Lung (tissue), 12 donors: ENCODE data around the gene CDC34. TPM values are rescaled to one million over a fixed set of nuclear protein-coding genes. Genes with fewer than 3 reads are reported as not detected.

Experiments
- ATAC-seq: fragments of 200-7000 bp; cut with Tn5 transposase; one replicate; pipeline ENCODE4 v1.9.1; 2020; ENCODE audit warnings: moderate number of reproducible peaks; ENCODE audit not compliant: insufficient read depth, low FRiP score
- DNase-seq, 3 donors: peaks; one replicate each; pipeline ENCODE4 v3.0.0-alpha.2; 2013 to 2017
- H3K27ac ChIP-seq, 2 donors: one replicate each; pipeline ENCODE4 v1.5.1; 2013; ENCODE audit warnings: mild to moderate bottlenecking in 2 of 2, moderate library complexity in 2 of 2, control low read depth in 1 of 2, inconsistent platforms in 1 of 2, low read depth in 1 of 2, low read length in 1 of 2
- H3K27me3 ChIP-seq, 3 donors: one replicate each; pipeline ENCODE4 v1.5.1; 2013; ENCODE audit warnings: low read length in 2 of 3; ENCODE audit not compliant: control insufficient read depth in 3 of 3, insufficient read depth in 3 of 3
- H3K36me3 ChIP-seq, 4 donors: one replicate each; pipeline ENCODE4 v1.5.1; 2013; ENCODE audit warnings: low read length in 4 of 4, mild to moderate bottlenecking in 1 of 4, moderate library complexity in 1 of 4; ENCODE audit not compliant: control insufficient read depth in 4 of 4, insufficient read depth in 4 of 4
- H3K4me1 ChIP-seq, 5 donors: one replicate each; pipeline ENCODE4 v1.5.1; 2013; ENCODE audit warnings: low read length in 5 of 5, mild to moderate bottlenecking in 2 of 5, moderate library complexity in 1 of 5; ENCODE audit not compliant: control insufficient read depth in 5 of 5, insufficient read depth in 5 of 5
- H3K4me3 ChIP-seq: one replicate; pipeline ENCODE4 v1.5.1; 2013; ENCODE audit warnings: mild to moderate bottlenecking, control low read depth, moderate library complexity
- H3K9ac ChIP-seq, 2 donors: one replicate each; pipeline ENCODE4 v1.5.1; 2013; ENCODE audit warnings: low read length in 2 of 2, control low read depth in 1 of 2; ENCODE audit not compliant: insufficient read depth in 1 of 2
- H3K9me3 ChIP-seq, 4 donors: one replicate each; pipeline ENCODE4 v1.5.1; 2013; ENCODE audit warnings: low read length in 3 of 4, mild to moderate bottlenecking in 1 of 4, moderate library complexity in 1 of 4; ENCODE audit not compliant: control insufficient read depth in 4 of 4, insufficient read depth in 3 of 4
- WGBS, 2 donors: extraction: QIAGEN DNeasy Blood & Tissue Kit; methylation state at CpG; one replicate each; pipeline ENCODE4 v1.1.7; 2013; 5-methylcytosine and 5-hydroxymethylcytosine counted together
- polyA plus RNA-seq, 2 donors: library from polyadenylated mRNA; stranded (reverse); fragments of 200-250 nt; gene quantifications; one replicate each; pipeline ENCODE4 v1.2.1, GENCODE V29; 2013
- total RNA-seq, 2 donors: library from RNA; depleted of rRNA in 1 of 2; stranded (reverse); fragments of >200 nt in 1 of 2; gene quantifications; one replicate each; pipeline ENCODE4 v1.2.1, GENCODE V29; 2014 to 2021
- TF ChIP-seq, protein P1 (sequence below): IDR thresholded peaks from 2 replicates; pipeline ENCODE4 v1.5.1; 2012; ENCODE audit warnings: mild to moderate bottlenecking; ENCODE audit errors: control extremely low read depth, extremely low read depth
- donor health status: control.
- donor health status: control.
- donor health status: Bipolar disorder and iron deficiency.
- donor health status: healthy.
- donor health status: DM: yes; HTN: yes; CAD: no.

Gene CDC34
- total and polyA plus RNA-seq, 4 donors, result 42.9 to 89.1 (median 60.1) TPM

- H3K36me3 ChIP-seq, result peaks cover 4 to 16% (median 6%) of the 10 kb centered on the region in 4 donors
- TF ChIP-seq, protein P1, sequence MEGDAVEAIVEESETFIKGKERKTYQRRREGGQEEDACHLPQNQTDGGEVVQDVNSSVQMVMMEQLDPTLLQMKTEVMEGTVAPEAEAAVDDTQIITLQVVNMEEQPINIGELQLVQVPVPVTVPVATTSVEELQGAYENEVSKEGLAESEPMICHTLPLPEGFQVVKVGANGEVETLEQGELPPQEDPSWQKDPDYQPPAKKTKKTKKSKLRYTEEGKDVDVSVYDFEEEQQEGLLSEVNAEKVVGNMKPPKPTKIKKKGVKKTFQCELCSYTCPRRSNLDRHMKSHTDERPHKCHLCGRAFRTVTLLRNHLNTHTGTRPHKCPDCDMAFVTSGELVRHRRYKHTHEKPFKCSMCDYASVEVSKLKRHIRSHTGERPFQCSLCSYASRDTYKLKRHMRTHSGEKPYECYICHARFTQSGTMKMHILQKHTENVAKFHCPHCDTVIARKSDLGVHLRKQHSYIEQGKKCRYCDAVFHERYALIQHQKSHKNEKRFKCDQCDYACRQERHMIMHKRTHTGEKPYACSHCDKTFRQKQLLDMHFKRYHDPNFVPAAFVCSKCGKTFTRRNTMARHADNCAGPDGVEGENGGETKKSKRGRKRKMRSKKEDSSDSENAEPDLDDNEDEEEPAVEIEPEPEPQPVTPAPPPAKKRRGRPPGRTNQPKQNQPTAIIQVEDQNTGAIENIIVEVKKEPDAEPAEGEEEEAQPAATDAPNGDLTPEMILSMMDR, result no peak
- peak overlapping the region; percentile 90 for H3K4me3 ChIP-seq
- 1 to 2% methylated on average over 43 to 47 of the region's 47 CpGs for WGBS, 2 donors
- peak; percentile 71 to 83 (median 80) for DNase-seq
- H3K4me1 ChIP-seq, result peaks cover 0 to 20% (median 8%) of the 10 kb centered on the region in 5 donors
- no peaks in the 10 kb centered on the region for H3K27me3 ChIP-seq
- peaks cover 0 to 2% (median 0%) of the 10 kb centered on the region in 4 donors for H3K9me3 ChIP-seq
- ATAC-seq, result no peak
- peak overlapping the region; percentile 87 to 91 for H3K27ac ChIP-seq
- peak overlapping the region; percentile 53 to 89 for H3K9ac ChIP-seq
Observed at GRCh38 chr19:532561-533363, 1.2 kb downstream of the CDC34 start.

DNA sequence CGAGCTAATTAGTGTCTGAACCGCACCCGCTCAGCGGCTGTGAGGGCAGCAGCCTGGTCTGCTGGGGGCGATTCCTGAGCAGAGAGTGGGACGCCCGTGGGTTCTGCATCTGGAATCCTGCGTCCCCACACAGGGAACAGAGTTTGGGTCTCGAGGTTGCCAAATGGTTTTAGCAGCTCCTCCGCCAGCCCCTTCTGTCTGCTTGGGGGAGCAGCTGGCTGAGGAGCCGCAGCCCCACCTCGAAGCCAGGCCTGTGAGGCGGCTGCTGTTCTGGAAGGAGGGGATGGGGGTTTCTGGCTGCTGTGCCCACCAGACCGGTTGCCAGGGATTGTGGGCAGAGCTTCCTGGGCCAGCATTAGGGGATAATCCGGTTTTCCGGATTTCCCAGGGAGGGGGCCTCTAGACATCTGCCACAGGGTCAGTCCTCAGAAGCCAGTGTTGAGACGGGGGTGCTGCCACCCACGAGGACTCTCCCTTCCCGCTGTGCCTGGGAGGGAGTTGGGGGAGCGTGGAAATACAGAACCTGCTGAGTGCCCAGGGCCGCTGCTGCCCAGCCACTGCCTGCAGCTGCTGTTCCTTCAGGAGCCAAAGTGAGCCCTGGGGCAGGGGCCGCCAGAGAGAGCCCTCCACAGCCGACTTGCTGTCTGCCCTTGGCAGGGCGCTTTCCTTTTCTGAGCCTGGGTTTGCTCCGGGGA, 2.0 kb downstream of the CDC34 start:
- Histone ChIP-seq H3K9me3 (peaks cover 0 to 2% (median 0%) of the 10 kb centered on the region in 4 donors), H3K4me3 (peak overlapping the region; percentile 90), H3K27me3 (no peaks in the 10 kb centered on the region), H3K4me1 (peaks cover 0 to 20% (median 8%) of the 10 kb centered on the region in 5 donors), H3K9ac (peak overlapping the region; percentile 14 to 53), H3K36me3 (peaks cover 5 to 20% (median 9%) of the 10 kb centered on the region in 4 donors), H3K27ac (peak overlapping the region; percentile 87 to 91)
- ATAC-seq (no peak), DNase-seq (no peak)
- TF ChIP-seq, protein P1, result no peak
- 36 to 54% methylated on average over 25 of the region's 25 CpGs for WGBS, 2 donors

DNA sequence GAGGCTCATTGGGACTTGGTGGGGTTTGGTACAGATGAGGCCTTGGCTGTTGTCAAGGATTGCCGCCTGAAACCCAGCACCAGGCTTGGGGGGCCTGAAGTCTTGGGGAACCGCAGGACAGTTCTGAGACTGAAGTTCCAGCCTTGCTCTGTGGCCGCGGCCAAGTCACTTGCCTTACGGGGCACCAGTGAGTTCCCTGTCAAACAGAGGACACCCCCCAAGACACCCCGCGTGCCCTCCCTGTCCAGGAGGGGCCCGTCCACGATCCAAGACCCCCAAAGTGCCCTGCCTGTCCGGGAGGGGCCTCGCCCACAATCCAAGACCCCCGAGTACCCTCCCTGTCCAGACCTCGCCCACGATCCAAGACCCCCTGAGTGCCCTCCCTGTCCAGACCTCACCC, 2.5 kb downstream of the CDC34 start:
- no peak for DNase-seq
- WGBS, 2 donors, result 84 to 86% methylated on average over 14 of the region's 14 CpGs

More for the DNA sequence above, 2.5 kb downstream of the CDC34 start:
- ATAC-seq, result no peak
- Histone ChIP-seq H3K4me3 (no peak overlapping the region), H3K9me3 (peaks cover 0 to 2% (median 0%) of the 10 kb centered on the region in 4 donors), H3K9ac (no peak overlapping the region), H3K36me3 (peaks cover 8 to 26% (median 12%) of the 10 kb centered on the region in 4 donors), H3K27ac (peak overlapping the region in 1 of 2 donors; percentile 91), H3K27me3 (no peaks in the 10 kb centered on the region), H3K4me1 (peaks cover 0 to 20% (median 8%) of the 10 kb centered on the region in 5 donors)
- TF ChIP-seq, protein P1, result no peak
